Esophagus squamous epithelium (tissue), 5 donors: ENCODE data around the gene C22orf15. TPM values are rescaled to one million over a fixed set of nuclear protein-coding genes. Genes with fewer than 3 reads are reported as not detected.

ENCODE experiments used
- DNase-seq: peaks from one replicate; lab custom pipeline; 2025; lab: John Stamatoyannopoulos, UW
- H3K27ac ChIP-seq, 4 donors: fragments of 200-600 bp; sonication (generic); one replicate each; pipeline ENCODE4 v1.5.1; 2016 to 2019; ENCODE audit warnings: mild to moderate bottlenecking in 1 of 4
- H3K27me3 ChIP-seq, 4 donors: fragments of 200-600 bp; sonication (generic); 1 replicate in 3 of 4; 2 replicates in 1 of 4; pipeline versions ENCODE4 v1.5.1 to v1.6.0; 2017 to 2021; ENCODE audit warnings: antibody characterized with exemption in 1 of 4
- H3K36me3 ChIP-seq, 3 donors: fragments of 200-600 bp; sonication (generic); one replicate each; pipeline ENCODE4 v1.5.1; 2016 to 2019
- H3K4me1 ChIP-seq, 3 donors: fragments of 200-600 bp; sonication (generic); one replicate each; pipeline ENCODE4 v1.5.1; 2017 to 2019
- H3K4me3 ChIP-seq, 4 donors: fragments of 200-600 bp; sonication (generic); 1 replicate in 3 of 4; 2 replicates in 1 of 4; pipeline ENCODE4 v1.5.1; 2016 to 2019; ENCODE audit warnings: mild to moderate bottlenecking in 2 of 4, moderate library complexity in 1 of 4
- H3K9me3 ChIP-seq, 3 donors: fragments of 200-600 bp; sonication (generic); one replicate each; pipeline ENCODE4 v1.5.1; 2016 to 2019
- POLR2A ChIP-seq, 4 donors: fragments of 450-650 bp; IDR thresholded peaks; one replicate each; pipeline ENCODE4 v1.6.1; 2017; ENCODE audit warnings: antibody characterized with exemption in 4 of 4, mild to moderate bottlenecking in 4 of 4, moderate library complexity in 3 of 4
- WGBS, 2 donors: methylation state at CpG; one replicate each; pipeline ENCODE4 v1.1.5; 2018; 5-methylcytosine and 5-hydroxymethylcytosine counted together
- intact Hi-C: fragments of 100-400 bp; cut with DNase I; formaldehyde crosslinking; loops from one replicate; pipeline ENCODE4 v1.15.0; 2022
- total RNA-seq, 4 donors: library from RNA; depleted of rRNA; stranded (reverse); fragments of >200 nt; gene quantifications; one replicate each; pipeline ENCODE4 v1.1.0, GENCODE V29; 2016
- TF ChIP-seq, protein P1 (sequence below), 6 experiments: fragments of 450-650 bp in 4 of 6; fragments of 200-600 bp in 2 of 6; sonication (generic) in 2 of 6; IDR thresholded peaks; one replicate each; pipeline ENCODE4 v1.5.1; 2016 to 2019; ENCODE audit warnings: antibody characterized with exemption in 6 of 6, mild to moderate bottlenecking in 4 of 6, moderate library complexity in 4 of 6
- donor health status: DM: yes; HTN: yes; CAD: no.

C22orf15 gene
- total RNA-seq, 4 donors from 2014 or later = not detected

DNA sequence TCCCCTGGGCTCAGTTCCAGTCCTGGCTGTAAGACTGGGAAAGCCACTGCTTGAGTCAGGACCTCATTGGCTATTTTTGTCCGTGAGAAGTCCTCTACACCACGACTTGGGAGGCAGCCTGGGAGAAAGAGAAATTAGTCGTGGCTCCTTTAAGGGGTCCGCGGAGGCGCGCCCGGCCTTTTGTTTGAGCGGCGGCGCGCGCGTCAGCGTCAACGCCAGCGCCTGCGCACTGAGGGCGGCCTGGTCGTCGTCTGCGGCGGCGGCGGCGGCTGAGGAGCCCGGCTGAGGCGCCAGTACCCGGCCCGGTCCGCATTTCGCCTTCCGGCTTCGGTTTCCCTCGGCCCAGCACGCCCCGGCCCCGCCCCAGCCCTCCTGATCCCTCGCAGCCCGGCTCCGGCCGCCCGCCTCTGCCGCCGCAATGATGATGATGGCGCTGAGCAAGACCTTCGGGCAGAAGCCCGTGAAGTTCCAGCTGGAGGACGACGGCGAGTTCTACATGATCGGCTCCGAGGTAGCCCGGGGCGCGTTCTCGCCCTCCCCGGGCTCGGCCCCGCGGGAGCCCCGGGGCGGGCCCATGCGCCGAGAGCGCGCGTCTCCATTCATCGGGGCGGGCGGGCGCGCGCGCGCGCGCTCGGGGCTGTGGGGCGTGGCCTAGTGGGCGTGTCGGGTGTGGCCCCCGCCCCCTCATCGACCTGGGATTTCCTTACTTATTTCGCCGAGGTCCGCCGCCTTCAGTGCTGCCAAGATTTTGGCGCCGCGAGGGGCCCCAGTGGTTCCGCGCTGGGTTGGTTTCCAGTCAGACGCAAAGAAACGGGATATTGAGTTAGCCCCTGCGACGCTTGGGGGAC lies 24.2 kb downstream of the C22orf15 start, which contains the start of gene SMARCB1:
TSS of gene SMARCB1 (plus strand) at position 215 of the 848 bp plus-strand sequence. CDS start at position 419, 204 bp downstream.
- 0% methylated on average over 1 of the region's 97 CpGs; no CpG with 5 or more reads in 1 of the 2 donors for WGBS, 2 donors
- peak in 2 of 4 donors; percentile 70 to 86 for TF ChIP-seq POLR2A (IDR thresholded peaks at IDR 0.05)
- TF ChIP-seq, protein P1, sequence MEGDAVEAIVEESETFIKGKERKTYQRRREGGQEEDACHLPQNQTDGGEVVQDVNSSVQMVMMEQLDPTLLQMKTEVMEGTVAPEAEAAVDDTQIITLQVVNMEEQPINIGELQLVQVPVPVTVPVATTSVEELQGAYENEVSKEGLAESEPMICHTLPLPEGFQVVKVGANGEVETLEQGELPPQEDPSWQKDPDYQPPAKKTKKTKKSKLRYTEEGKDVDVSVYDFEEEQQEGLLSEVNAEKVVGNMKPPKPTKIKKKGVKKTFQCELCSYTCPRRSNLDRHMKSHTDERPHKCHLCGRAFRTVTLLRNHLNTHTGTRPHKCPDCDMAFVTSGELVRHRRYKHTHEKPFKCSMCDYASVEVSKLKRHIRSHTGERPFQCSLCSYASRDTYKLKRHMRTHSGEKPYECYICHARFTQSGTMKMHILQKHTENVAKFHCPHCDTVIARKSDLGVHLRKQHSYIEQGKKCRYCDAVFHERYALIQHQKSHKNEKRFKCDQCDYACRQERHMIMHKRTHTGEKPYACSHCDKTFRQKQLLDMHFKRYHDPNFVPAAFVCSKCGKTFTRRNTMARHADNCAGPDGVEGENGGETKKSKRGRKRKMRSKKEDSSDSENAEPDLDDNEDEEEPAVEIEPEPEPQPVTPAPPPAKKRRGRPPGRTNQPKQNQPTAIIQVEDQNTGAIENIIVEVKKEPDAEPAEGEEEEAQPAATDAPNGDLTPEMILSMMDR (IDR thresholded peaks at IDR 0.05) = peak in 2 of 6 experiments; percentile 4 to 5
- Histone ChIP-seq H3K36me3 (peaks cover 0 to 17% (median 0%) of the 10 kb centered on the region in 3 donors), H3K4me1 (peaks cover 12 to 67% (median 28%) of the 10 kb centered on the region in 3 donors), H3K4me3 (peak within 1 kb of the TSS; percentile 75 to 96 (median 84)), H3K27ac (peak within 1 kb of the TSS; percentile 98 to 100 (median 98)), H3K27me3 (no peaks in the 10 kb centered on the region), H3K9me3 (no peaks in the 10 kb centered on the region)
- intact Hi-C loops = no loop called here
- peak; percentile 51 for DNase-seq

DNA sequence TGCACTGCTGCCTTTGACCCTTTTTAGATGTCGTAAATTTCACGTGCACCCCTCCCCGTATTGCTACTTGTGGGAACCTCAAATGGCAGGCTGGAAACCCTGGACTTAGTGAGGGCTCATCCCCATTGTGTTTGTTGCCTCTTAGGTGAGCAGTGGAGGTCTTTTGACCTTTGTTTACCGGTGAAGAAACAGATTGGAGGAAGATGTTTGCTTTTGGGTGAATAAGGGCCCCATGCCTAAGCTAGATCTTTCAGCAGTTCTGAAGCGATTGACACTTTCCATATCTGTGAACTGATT lies 24.8 kb downstream of the C22orf15 start:
- peaks cover 9 to 67% (median 25%) of the 10 kb centered on the region in 3 donors for H3K4me1 ChIP-seq

DNA sequence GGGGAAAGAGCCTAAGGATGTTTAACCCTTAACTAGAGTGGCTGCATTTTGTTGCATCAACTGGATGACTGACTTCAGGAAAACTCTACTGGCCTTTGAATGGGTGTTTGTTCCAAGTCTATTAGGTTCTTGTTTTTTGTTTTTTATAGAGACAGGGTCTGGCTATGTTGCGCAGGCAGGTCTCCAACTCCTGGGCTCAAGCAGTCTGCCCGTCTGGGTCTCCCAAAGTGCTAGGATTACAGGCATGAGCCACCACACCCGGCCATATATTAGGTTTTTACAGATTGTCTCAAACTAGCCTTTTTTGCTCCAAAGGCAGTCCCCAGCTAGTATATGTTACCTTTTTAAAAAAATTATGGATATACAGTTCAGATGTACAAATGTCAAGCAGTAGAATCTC lies 25.1 kb downstream of the C22orf15 start:
- peak overlapping the region; percentile 75 to 96 (median 84) for H3K4me3 ChIP-seq
- intact Hi-C loops = no loop called here
- WGBS, 2 donors = 38 to 51% methylated on average over 3 of the region's 3 CpGs

More for the DNA sequence above, 24.8 kb downstream of the C22orf15 start:
- Histone ChIP-seq H3K36me3 (peaks cover 0 to 23% (median 0%) of the 10 kb centered on the region in 3 donors), H3K4me3 (peak overlapping the region; percentile 75 to 96 (median 84)), H3K27ac (peak overlapping the region; percentile 98 to 100 (median 98)), H3K9me3 (no peaks in the 10 kb centered on the region), H3K27me3 (no peaks in the 10 kb centered on the region)
- intact Hi-C loops = no loop called here
- DNase-seq = no peak
- no peak for TF ChIP-seq POLR2A (IDR thresholded peaks at IDR 0.05)
- TF ChIP-seq, protein P1 (IDR thresholded peaks at IDR 0.05) = no peak
- 0 to 8% methylated on average over 1 to 2 of the region's 5 CpGs for WGBS, 2 donors

DNA sequence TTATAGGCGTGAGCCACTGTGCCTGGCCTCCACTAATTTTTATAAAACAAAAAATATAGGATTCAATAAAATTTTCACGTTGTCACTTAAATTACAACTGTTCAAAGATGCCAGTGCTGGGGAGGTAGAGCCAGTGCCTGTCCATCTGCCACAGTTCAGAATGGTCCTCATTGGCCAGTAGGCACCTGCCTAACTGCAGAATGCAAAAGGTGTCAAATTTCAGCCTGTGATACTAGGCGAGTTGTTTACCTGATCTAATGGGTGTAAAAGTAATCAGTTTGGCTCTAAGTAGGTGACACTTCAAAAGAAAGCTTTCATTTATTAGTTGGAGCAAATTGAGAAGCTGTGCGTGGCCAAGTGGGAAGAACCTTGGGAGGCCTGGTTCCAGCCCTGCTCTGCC lies 26.3 kb downstream of the C22orf15 start:
- intact Hi-C loops = no loop called here
- 56 to 74% methylated on average over 4 of the region's 4 CpGs for WGBS, 2 donors
- Histone ChIP-seq H3K9me3 (no peaks in the 10 kb centered on the region), H3K36me3 (peaks cover 7 to 38% (median 9%) of the 10 kb centered on the region in 3 donors), H3K4me1 (peaks cover 9 to 67% (median 25%) of the 10 kb centered on the region in 3 donors), H3K27me3 (no peaks in the 10 kb centered on the region), H3K4me3 (no peak overlapping the region), H3K27ac (no peak overlapping the region)
- no peak for DNase-seq
- TF ChIP-seq POLR2A (IDR thresholded peaks at IDR 0.05) = no peak
- TF ChIP-seq, protein P1 (IDR thresholded peaks at IDR 0.05) = no peak

More for the DNA sequence above, 25.1 kb downstream of the C22orf15 start:
- Histone ChIP-seq H3K4me1 (peaks cover 9 to 67% (median 25%) of the 10 kb centered on the region in 3 donors), H3K27me3 (no peaks in the 10 kb centered on the region), H3K27ac (peak overlapping the region; percentile 98 to 100 (median 98)), H3K36me3 (peaks cover 0 to 26% (median 2%) of the 10 kb centered on the region in 3 donors), H3K9me3 (no peaks in the 10 kb centered on the region)
- no peak for DNase-seq
- no peak for TF ChIP-seq POLR2A (IDR thresholded peaks at IDR 0.05)
- TF ChIP-seq, protein P1 (IDR thresholded peaks at IDR 0.05) = no peak

DNA sequence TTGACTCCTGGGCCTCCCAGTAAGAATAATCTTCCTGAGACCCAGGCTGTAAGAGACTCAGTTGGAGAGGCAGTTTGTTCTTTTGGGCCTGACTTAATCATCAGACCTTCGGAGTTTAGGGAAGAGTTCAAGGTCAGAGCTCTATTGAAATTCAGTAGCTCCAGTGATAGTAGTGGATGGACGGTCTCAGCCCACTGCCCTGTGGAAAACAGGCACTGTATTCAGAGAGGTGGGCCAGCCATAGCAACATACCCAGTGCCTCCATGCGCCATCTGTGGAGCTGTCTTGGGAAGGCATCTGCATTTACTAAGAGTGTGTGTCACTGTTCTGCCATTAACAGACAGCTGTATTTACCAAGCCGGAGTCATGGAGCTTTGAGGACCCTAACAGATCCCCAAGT lies 26.8 kb downstream of the C22orf15 start:
- 90% methylated on average over 3 of the region's 4 CpGs; no CpG with 5 or more reads in 1 of the 2 donors for WGBS, 2 donors
- H3K4me1 ChIP-seq = peaks cover 9 to 67% (median 25%) of the 10 kb centered on the region in 3 donors
- H3K27ac ChIP-seq = no peak overlapping the region
- TF ChIP-seq, protein P1 (IDR thresholded peaks at IDR 0.05) = no peak
- no peak for TF ChIP-seq POLR2A (IDR thresholded peaks at IDR 0.05)
- H3K9me3 ChIP-seq = no peaks in the 10 kb centered on the region
- intact Hi-C loops = no loop called here
- H3K36me3 ChIP-seq = peaks cover 9 to 44% (median 10%) of the 10 kb centered on the region in 3 donors
- H3K27me3 ChIP-seq = no peaks in the 10 kb centered on the region
- H3K4me3 ChIP-seq = no peak overlapping the region
- no peak for DNase-seq
